H9 (cell line): Measurements from ENCODE around the gene NEGR1. TPM values are rescaled to one million over a fixed set of nuclear protein-coding genes. Genes with fewer than 3 reads are reported as not detected.
A peak's percentile ranks its signal among the peaks of the same experiment; 100 is the strongest.

Experiments used
- DNase-seq: peaks from one replicate; pipeline ENCODE4 v3.0.0-alpha.2; 2017
- H2AFZ ChIP-seq: one replicate; pipeline ENCODE4 v1.6.1; 2013; ENCODE audit warnings: mild to moderate bottlenecking, low read length, control low read depth, moderate library complexity
- H2AK5ac ChIP-seq: 2 replicates; pipeline ENCODE4 v1.6.1; 2013; ENCODE audit warnings: low read length, control low read depth, mixed read lengths; ENCODE audit not compliant: insufficient read length
- H2BK120ac ChIP-seq: one replicate; pipeline ENCODE4 v1.6.1; 2013; ENCODE audit warnings: low read depth, mild to moderate bottlenecking, low read length, control low read depth, inconsistent platforms; ENCODE audit not compliant: poor library complexity, severe bottlenecking
- H2BK12ac ChIP-seq: 2 replicates; pipeline ENCODE4 v1.6.1; 2013; ENCODE audit warnings: low read length, control low read depth, mixed read lengths, low read depth; ENCODE audit not compliant: insufficient read length
- H2BK15ac ChIP-seq: 2 replicates; pipeline ENCODE4 v1.6.1; 2013; ENCODE audit warnings: low read depth, low read length, control low read depth
- H2BK20ac ChIP-seq: one replicate; pipeline ENCODE4 v1.6.1; 2013; ENCODE audit warnings: low read depth, mild to moderate bottlenecking, low read length, control low read depth, inconsistent platforms; ENCODE audit not compliant: poor library complexity, severe bottlenecking
- H2BK5ac ChIP-seq: 2 replicates; pipeline ENCODE4 v1.6.1; 2013; ENCODE audit warnings: low read length, control low read depth, mixed read lengths; ENCODE audit not compliant: insufficient read length
- H3K14ac ChIP-seq: 2 replicates; pipeline ENCODE4 v1.6.1; 2013; ENCODE audit warnings: low read length, control low read depth; ENCODE audit not compliant: insufficient read depth
- H3K18ac ChIP-seq: 2 replicates; pipeline ENCODE4 v1.6.1; 2013; ENCODE audit warnings: low read depth, mild to moderate bottlenecking, mixed read lengths, low read length, control low read depth; ENCODE audit not compliant: insufficient read length
- H3K23ac ChIP-seq: 2 replicates; pipeline ENCODE4 v1.6.1; 2013; ENCODE audit warnings: low read length, control low read depth, mixed read lengths, low read depth; ENCODE audit not compliant: insufficient read length
- H3K23me2 ChIP-seq: 2 replicates; pipeline ENCODE4 v1.6.1; 2013; ENCODE audit warnings: low read depth, mild to moderate bottlenecking, mixed read lengths, low read length, control low read depth; ENCODE audit not compliant: insufficient read length, poor library complexity, severe bottlenecking
- H3K27ac ChIP-seq: 2 replicates; pipeline ENCODE4 v1.5.1; 2013; ENCODE audit warnings: low read length, control low read depth, mixed read lengths, low read depth; ENCODE audit not compliant: insufficient read length
- H3K27me3 ChIP-seq: 2 replicates; pipeline ENCODE4 v1.6.1; 2013; ENCODE audit warnings: low read length, control low read depth, inconsistent platforms; ENCODE audit not compliant: insufficient read depth
- H3K4ac ChIP-seq: 2 replicates; pipeline ENCODE4 v1.6.1; 2013; ENCODE audit warnings: low read depth, mild to moderate bottlenecking, control low read depth, inconsistent platforms, low read length, moderate library complexity
- H3K4me1 ChIP-seq: 2 replicates; pipeline ENCODE4 v1.6.1; 2013; ENCODE audit warnings: low read length, control low read depth, inconsistent platforms; ENCODE audit not compliant: insufficient read depth
- H3K4me2 ChIP-seq: 2 replicates; pipeline ENCODE4 v1.6.1; 2013; ENCODE audit warnings: low read length, control low read depth, mixed read lengths; ENCODE audit not compliant: insufficient read length, insufficient read depth
- H3K56ac ChIP-seq: 2 replicates; pipeline ENCODE4 v1.6.1; 2013; ENCODE audit warnings: low read depth, mild to moderate bottlenecking, mixed read lengths, low read length, control low read depth; ENCODE audit not compliant: insufficient read length
- H3K79me1 ChIP-seq: 2 replicates; pipeline ENCODE4 v1.6.1; 2013; ENCODE audit warnings: low read depth, mild to moderate bottlenecking, moderate library complexity, low read length, control low read depth, inconsistent platforms; ENCODE audit not compliant: insufficient read depth, poor library complexity, severe bottlenecking
- H3K79me2 ChIP-seq: 2 replicates; pipeline ENCODE4 v1.6.1; 2013; ENCODE audit warnings: low read length, control low read depth, inconsistent platforms; ENCODE audit not compliant: insufficient read depth
- H3K9ac ChIP-seq: 2 replicates; pipeline ENCODE4 v1.6.1; 2013; ENCODE audit warnings: low read length, control low read depth, mixed read lengths; ENCODE audit not compliant: insufficient read length; ENCODE audit errors: extremely low read depth
- H3K9me3 ChIP-seq: one replicate; pipeline ENCODE4 v1.6.1; 2013; ENCODE audit warnings: low read depth, low read length, inconsistent platforms; ENCODE audit not compliant: control insufficient read depth
- H3T11ph ChIP-seq: one replicate; pipeline ENCODE4 v1.6.1; 2013; ENCODE audit warnings: mild to moderate bottlenecking, low read length, control low read depth, inconsistent platforms
- H4K20me1 ChIP-seq: one replicate; pipeline ENCODE4 v1.6.1; 2013; ENCODE audit not compliant: control insufficient read depth, insufficient read length, insufficient read depth
- H4K5ac ChIP-seq: 2 replicates; pipeline ENCODE4 v1.6.1; 2013; ENCODE audit warnings: low read depth, mild to moderate bottlenecking, mixed read lengths, low read length, control low read depth; ENCODE audit not compliant: insufficient read length
- H4K8ac ChIP-seq: replicated peaks from 2 replicates; pipeline ENCODE4 v1.6.1; 2013; ENCODE audit warnings: low read length, control low read depth, mixed read lengths, low read depth; ENCODE audit not compliant: insufficient read length
- H4K91ac ChIP-seq: 2 replicates; pipeline ENCODE4 v1.6.1; 2013; ENCODE audit warnings: low read depth, mild to moderate bottlenecking, moderate library complexity, mixed read lengths, low read length, control low read depth; ENCODE audit not compliant: insufficient read length
- H3K27ac Mint-ChIP-seq, 3 experiments: 2 replicates in 2 of 3; 3 replicates in 1 of 3; pipeline ENCODE4 v1.8.0; 2020 to 2021; ENCODE audit warnings: mixed read lengths in 3 of 3, mild to moderate bottlenecking in 1 of 3, moderate library complexity in 1 of 3
- H3K27me3 Mint-ChIP-seq: 2 replicates; pipeline ENCODE4 v1.8.0; 2021; ENCODE audit warnings: low read depth, mild to moderate bottlenecking, moderate library complexity, mixed read lengths
- H3K36me3 Mint-ChIP-seq, 3 experiments: 2 replicates in 2 of 3; 3 replicates in 1 of 3; pipeline ENCODE4 v1.8.0; 2020 to 2021; ENCODE audit warnings: low read depth in 3 of 3, mixed read lengths in 3 of 3; ENCODE audit not compliant: insufficient read depth in 1 of 3
- H3K4me1 Mint-ChIP-seq, 2 experiments: 2 replicates each; pipeline ENCODE4 v1.8.0; 2020; ENCODE audit warnings: mixed read lengths in 2 of 2
- H3K4me3 Mint-ChIP-seq, 2 experiments: 2 replicates in 1 of 2; 3 replicates in 1 of 2; pipeline ENCODE4 v1.8.0; 2020 to 2021; ENCODE audit warnings: mild to moderate bottlenecking in 2 of 2, mixed read lengths in 2 of 2, moderate library complexity in 1 of 2
- H3K9me3 Mint-ChIP-seq, 2 experiments: 2 replicates in 1 of 2; 3 replicates in 1 of 2; pipeline ENCODE4 v1.8.0; 2020; ENCODE audit warnings: mild to moderate bottlenecking in 2 of 2, mixed read lengths in 2 of 2, moderate library complexity in 1 of 2
- CTCF ChIP-seq: fragments of 200-600 bp; sonication (generic); conservative IDR thresholded peaks from 3 replicates; pipeline ENCODE4 v1.8.0; 2021; ENCODE audit warnings: antibody characterized with exemption, mild to moderate bottlenecking
- WGBS: extraction: QIAGEN DNeasy Blood & Tissue Kit; methylation state at CpG from one replicate; pipeline ENCODE4 v1.1.7; 2013; ENCODE audit warnings: missing lambda C conversion rate, low lambda C conversion rate, mixed read lengths; ENCODE audit not compliant: insufficient read length; ENCODE audit errors: extremely low coverage; 5-methylcytosine and 5-hydroxymethylcytosine counted together
- total RNA-seq: library from RNA; stranded (reverse); gene quantifications from 2 replicates; pipeline ENCODE4 v1.2.1, GENCODE V29; 2021

NEGR1 gene
- total RNA-seq, 1 experiment from 2014 or later = 0.13 TPM

- H3K79me2 ChIP-seq = no peaks in the 10 kb centered on the region
- no peaks in the 10 kb centered on the region for H3K79me1 ChIP-seq
- H4K91ac ChIP-seq = no peak overlapping the region
- no peak overlapping the region for H3K27ac ChIP-seq
- H2BK5ac ChIP-seq = no peak overlapping the region
- no peak overlapping the region for H4K8ac ChIP-seq
- H3K4me1 ChIP-seq = no peaks in the 10 kb centered on the region
- H3K9ac ChIP-seq = no peak overlapping the region
- H4K5ac ChIP-seq = no peak overlapping the region
- no peak overlapping the region for H2AK5ac ChIP-seq
- no peaks in the 10 kb centered on the region for H3K9me3 Mint-ChIP-seq
- no peak overlapping the region for H2BK15ac ChIP-seq
- DNase-seq = no peak
- peak overlapping the region in 1 of 3 experiments; percentile 30; a peak in 1 of 7 replicates for H3K27ac Mint-ChIP-seq
- H3K4ac ChIP-seq = no peak overlapping the region
- no peaks in the 10 kb centered on the region for H3K4me1 Mint-ChIP-seq
- H2BK120ac ChIP-seq = no peak overlapping the region
- H3K18ac ChIP-seq = no peak overlapping the region
- H3K56ac ChIP-seq = no peak overlapping the region
- H3K23ac ChIP-seq = no peak overlapping the region
- no peak overlapping the region for H2AFZ ChIP-seq
- no peaks in the 10 kb centered on the region for H3K23me2 ChIP-seq
- H4K20me1 ChIP-seq = no peaks in the 10 kb centered on the region
- H3K27me3 Mint-ChIP-seq = no peaks in the 10 kb centered on the region
- no peaks in the 10 kb centered on the region for H3K9me3 ChIP-seq
- no peak overlapping the region for H3K14ac ChIP-seq
- no peaks in the 10 kb centered on the region for H3K27me3 ChIP-seq
- H3T11ph ChIP-seq = no peak overlapping the region
- no peak for TF ChIP-seq CTCF
- WGBS = no CpG with 5 or more reads among the region's 3 CpGs
- H2BK20ac ChIP-seq = no peak overlapping the region
- H3K4me3 Mint-ChIP-seq = no peak overlapping the region
- H3K4me2 ChIP-seq = no peak overlapping the region
- no peak overlapping the region for H2BK12ac ChIP-seq
- no peaks in the 10 kb centered on the region for H3K36me3 Mint-ChIP-seq
These were observed 431.4 kb downstream of the NEGR1 start for GRCh38 chr1:71850936-71851335.
